Activated CD4-positive, alpha-beta T cell treated with anti-CD3 and anti-CD28 coated beads, Interleukin-2, amount 10 ng/mL, durations not matched to agents 7 days and 5 days (primary cell): ENCODE data around the gene CHKB. TPM values are rescaled to one million over a fixed set of nuclear protein-coding genes. Genes with fewer than 3 reads are reported as not detected.
"Not testable (repeated sequence)": the region's sequence is repeated elsewhere in the genome, so short reads cannot be mapped to it uniquely, and the experiment has no call there.

Source experiments
- CTCF ChIA-PET: fragments of 350-600 bp; sonication (Branson Sonifier 250); formaldehyde crosslinking; loops from one replicate; lab custom pipeline; 2021; ENCODE audit warnings: antibody characterized with exemption; lab: Charles Lee
- POLR2A ChIA-PET: fragments of 350-600 bp; sonication (Branson Sonifier 250); formaldehyde crosslinking; loops from one replicate; lab custom pipeline; 2021; ENCODE audit warnings: antibody characterized with exemption; lab: Charles Lee
- DNase-seq: peaks from one replicate; pipeline ENCODE4 v3.0.0-alpha.2; 2020
- H3K27ac Mint-ChIP-seq: one replicate; pipeline ENCODE4 v1.8.0; 2021; ENCODE audit warnings: mild to moderate bottlenecking, moderate library complexity, mixed read lengths
- H3K27me3 Mint-ChIP-seq: one replicate; pipeline ENCODE4 v1.8.0; 2021; ENCODE audit warnings: mixed read lengths
- H3K36me3 Mint-ChIP-seq: one replicate; pipeline ENCODE4 v1.8.0; 2021; ENCODE audit warnings: low read depth, mixed read lengths
- H3K4me1 Mint-ChIP-seq: one replicate; pipeline ENCODE4 v1.8.0; 2021; ENCODE audit warnings: mixed read lengths
- H3K4me3 Mint-ChIP-seq: one replicate; pipeline ENCODE4 v1.8.0; 2021; ENCODE audit warnings: mild to moderate bottlenecking, moderate library complexity, mixed read lengths
- H3K9me3 Mint-ChIP-seq: one replicate; pipeline ENCODE4 v1.8.0; 2021; ENCODE audit warnings: mixed read lengths
- total RNA-seq, 2 experiments: library from RNA; stranded (reverse); gene quantifications; one replicate each; pipeline ENCODE4 v1.2.3, GENCODE V29; 2021

The CHKB gene
- total RNA-seq, 2 experiments from 2014 or later: 140 to 142 TPM

DNA sequence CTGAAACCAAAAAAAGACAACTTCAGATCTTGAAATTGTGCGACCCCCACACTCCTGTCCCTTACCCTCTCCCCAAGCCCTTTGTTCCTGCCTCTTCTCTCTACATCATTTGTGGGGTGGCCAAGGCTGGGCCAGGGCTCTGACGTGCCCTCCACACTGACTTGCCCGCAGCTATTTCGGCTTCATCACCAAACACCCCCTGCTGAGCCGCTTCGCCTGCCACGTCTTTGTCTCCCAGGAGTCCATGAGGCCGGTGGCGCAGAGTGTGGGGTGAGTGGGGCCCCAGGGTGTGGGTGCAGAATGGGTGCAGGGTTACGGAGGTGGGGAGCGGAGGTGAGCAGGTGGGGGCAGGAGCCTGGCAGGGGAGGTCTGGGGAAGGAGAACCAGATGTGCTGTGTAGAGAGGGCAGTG, 27.4 kb upstream of the CHKB start:
- peaks cover 24% of the 10 kb centered on the region for H3K27me3 Mint-ChIP-seq
- peaks cover 12% of the 10 kb centered on the region for H3K4me1 Mint-ChIP-seq
- no peak for DNase-seq
- no peaks in the 10 kb centered on the region for H3K36me3 Mint-ChIP-seq
- H3K4me3 Mint-ChIP-seq: no peak overlapping the region
- ChIA-PET POLR2A (no interaction called here), CTCF (interaction anchor here (1.6 to 3.2 kb wide), 4 partner anchors 11 to 334 kb away, joined by 3 to 16 read pairs (median 8); partner anchors contain the start of gene SCO2)
- H3K9me3 Mint-ChIP-seq: no peaks in the 10 kb centered on the region
- no peak overlapping the region for H3K27ac Mint-ChIP-seq

DNA sequence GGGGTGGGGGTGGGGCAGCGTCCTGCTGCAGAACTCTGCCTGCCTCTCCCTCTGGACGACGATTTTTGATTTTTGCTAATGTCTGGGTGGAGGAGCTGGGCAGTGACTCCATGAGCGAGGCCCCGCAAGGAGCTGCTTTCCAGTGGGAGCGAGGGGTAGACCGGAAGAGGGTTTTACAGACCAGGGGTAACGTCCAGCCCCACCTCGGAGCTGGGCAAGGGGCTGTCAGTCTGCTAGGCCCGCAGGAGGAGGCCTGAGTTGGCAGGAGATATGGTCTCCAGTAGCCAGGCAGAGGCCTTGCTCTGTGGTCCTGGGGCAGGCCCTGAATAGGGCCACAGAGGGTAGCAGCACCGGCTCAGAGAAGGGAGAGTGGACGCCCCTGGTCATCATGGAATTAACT, 26.9 kb upstream of the CHKB start:
- Mint-ChIP-seq H3K9me3 (no peaks in the 10 kb centered on the region), H3K4me1 (peaks cover 12% of the 10 kb centered on the region), H3K27ac (no peak overlapping the region), H3K4me3 (no peak overlapping the region), H3K36me3 (no peaks in the 10 kb centered on the region), H3K27me3 (peaks cover 26% of the 10 kb centered on the region)
- no peak for DNase-seq
- ChIA-PET POLR2A (no interaction called here), CTCF (interaction anchor here (1.2 to 3.2 kb wide), 5 partner anchors 11 to 333 kb away, joined by 3 to 10 read pairs (median 5); partner anchors contain the start of genes SCO2 and SYCE3)

DNA sequence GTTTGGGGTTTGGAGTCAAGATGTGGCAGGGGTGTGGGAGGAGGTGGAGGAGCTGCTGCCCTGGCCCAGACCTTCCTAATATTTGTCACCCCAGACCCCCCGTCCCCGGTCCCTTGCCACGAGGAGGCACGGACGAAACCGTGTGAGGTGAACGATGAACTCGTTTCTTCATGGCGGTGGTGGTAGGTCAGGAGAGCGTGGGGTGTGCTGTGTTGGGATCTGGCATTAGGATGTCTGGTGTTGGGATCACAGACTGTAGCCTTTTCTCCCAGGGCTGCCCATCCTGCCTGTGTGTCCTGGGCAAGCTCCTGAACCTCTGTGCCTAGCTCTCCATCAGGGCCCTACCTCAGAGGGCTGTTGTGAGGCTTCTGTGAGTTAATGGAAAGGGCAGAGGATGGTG, 26.3 kb upstream of the CHKB start:
- peaks cover 22% of the 10 kb centered on the region for H3K27me3 Mint-ChIP-seq
- ChIA-PET POLR2A (no interaction called here), CTCF (interaction anchor here (1.2 to 3.2 kb wide), 5 partner anchors 12 to 333 kb away, joined by 3 to 10 read pairs (median 5); partner anchors contain the start of genes SCO2 and SYCE3)
- no peak for DNase-seq
- H3K36me3 Mint-ChIP-seq: no peaks in the 10 kb centered on the region
- H3K27ac Mint-ChIP-seq: no peak overlapping the region
- no peaks in the 10 kb centered on the region for H3K9me3 Mint-ChIP-seq
- H3K4me3 Mint-ChIP-seq: no peak overlapping the region
- H3K4me1 Mint-ChIP-seq: peaks cover 11% of the 10 kb centered on the region

DNA sequence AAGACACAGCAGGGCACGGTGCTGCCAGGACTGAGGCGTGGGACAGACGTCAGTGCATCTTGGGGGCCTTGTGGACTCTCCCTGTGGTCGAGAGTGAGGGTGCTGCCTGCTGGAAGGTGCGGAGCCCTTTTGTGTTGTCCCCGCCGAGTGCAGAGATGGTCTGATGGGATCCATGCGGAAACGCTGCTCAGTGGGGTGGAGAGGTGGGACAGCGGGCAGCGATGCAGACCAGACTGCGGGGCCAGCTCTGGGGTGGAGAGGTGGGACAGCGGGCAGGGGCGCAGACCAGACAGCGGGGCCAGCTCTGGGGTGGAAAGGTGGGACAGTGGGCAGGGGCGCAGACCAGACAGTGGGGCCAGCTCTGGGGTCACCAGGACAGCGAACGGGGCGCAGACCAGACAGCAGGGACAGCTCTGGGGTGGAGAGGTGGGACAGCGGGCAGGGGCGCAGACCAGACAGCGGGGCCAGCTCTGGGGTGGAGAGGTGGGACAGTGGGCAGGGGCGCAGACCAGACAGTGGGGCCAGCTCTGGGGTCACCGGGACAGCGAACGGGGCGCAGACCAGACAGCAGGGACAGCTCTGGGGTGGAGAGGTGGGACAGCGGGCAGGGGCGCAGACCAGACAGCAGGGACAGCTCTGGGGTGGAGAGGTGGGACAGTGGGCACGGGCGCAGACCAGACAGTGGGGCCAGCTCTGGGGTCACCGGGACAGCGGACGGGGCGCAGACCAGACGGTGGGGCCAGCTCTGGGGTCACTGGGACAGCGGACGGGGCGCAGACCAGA, 25.6 kb upstream of the CHKB start:
- H3K27ac Mint-ChIP-seq, H3K36me3 Mint-ChIP-seq, H3K9me3 Mint-ChIP-seq, H3K4me1 Mint-ChIP-seq, H3K4me3 Mint-ChIP-seq, POLR2A ChIA-PET, DNase-seq: not testable (repeated sequence)
- CTCF ChIA-PET: interaction anchor here (1.2 to 3.2 kb wide), 4 partner anchors 13 to 267 kb away, joined by 3 to 10 read pairs (median 5); partner anchors contain the start of genes SCO2 and SYCE3
- H3K27me3 Mint-ChIP-seq: peaks cover 25% of the 10 kb centered on the region

DNA sequence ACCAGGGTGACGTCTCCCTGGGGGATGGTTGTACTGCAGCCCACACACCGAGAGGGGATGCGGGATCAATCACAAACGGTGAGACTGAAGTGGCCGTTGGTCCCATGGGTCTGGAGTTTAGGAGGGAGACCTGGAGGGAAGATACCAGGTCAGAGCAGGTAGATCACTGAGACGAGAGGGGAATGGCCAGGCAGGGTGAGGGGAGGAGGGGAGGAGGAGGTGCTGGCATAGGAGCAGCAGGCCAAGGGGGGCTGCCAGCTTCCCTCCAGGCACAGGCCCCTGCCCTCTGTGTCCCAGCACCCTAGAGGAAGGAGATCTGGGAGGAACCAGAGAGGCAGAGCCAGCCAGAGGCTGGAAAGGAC, 25.0 kb upstream of the CHKB start:
- no peaks in the 10 kb centered on the region for H3K9me3 Mint-ChIP-seq
- POLR2A ChIA-PET: no interaction called here
- peaks cover 5% of the 10 kb centered on the region for H3K4me1 Mint-ChIP-seq
- peaks cover 31% of the 10 kb centered on the region for H3K27me3 Mint-ChIP-seq
- CTCF ChIA-PET: interaction anchor here (2.4 kb wide), 1 partner anchor 13 kb away, joined by 9 read pairs; no protein-coding TSS in a partner anchor
- H3K36me3 Mint-ChIP-seq: no peaks in the 10 kb centered on the region
- H3K27ac Mint-ChIP-seq: no peak overlapping the region
- no peak overlapping the region for H3K4me3 Mint-ChIP-seq
- DNase-seq: no peak

DNA sequence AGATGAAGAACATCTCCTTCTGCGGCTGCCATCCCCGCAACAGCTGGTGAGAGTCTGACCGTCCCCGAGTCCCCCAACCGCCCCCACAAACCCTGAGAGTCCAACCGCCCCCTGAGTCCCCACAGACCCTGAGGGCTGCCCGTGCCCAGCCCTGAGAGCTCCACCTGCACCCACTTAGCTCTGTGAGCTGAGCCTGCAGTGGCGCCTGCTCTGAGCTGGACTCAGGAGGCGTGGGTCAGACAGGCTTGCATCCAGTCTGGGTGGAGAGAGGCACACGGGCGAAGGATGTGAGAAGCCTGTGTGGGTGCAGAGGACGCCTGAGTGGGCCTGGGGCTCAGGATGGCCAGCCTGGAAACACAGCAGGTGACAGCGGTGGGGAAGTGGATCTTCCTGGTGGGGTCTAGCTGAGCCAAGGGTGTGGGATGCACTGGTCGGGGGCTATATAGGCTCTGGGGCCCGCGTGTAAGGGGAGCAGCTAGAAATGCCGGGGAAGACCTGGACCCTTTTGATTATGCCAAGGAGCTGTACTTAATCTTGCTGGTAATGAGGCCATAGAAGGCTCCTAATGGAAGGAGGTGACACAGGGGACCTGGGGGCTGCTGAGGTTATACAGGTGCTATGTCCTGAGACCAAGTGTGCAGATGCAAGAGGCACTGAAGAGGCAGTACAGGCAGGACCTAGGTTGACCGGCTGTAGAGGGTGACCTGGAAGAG, 24.5 kb upstream of the CHKB start:
- Mint-ChIP-seq H3K36me3 (no peaks in the 10 kb centered on the region), H3K9me3 (no peaks in the 10 kb centered on the region), H3K4me3 (no peak overlapping the region), H3K27ac (no peak overlapping the region), H3K4me1 (peaks cover 2% of the 10 kb centered on the region), H3K27me3 (peaks cover 36% of the 10 kb centered on the region)
- DNase-seq: no peak
- POLR2A ChIA-PET: no interaction called here
- CTCF ChIA-PET: interaction anchor here (2.4 kb wide), 1 partner anchor 13 kb away, joined by 9 read pairs; no protein-coding TSS in a partner anchor

DNA sequence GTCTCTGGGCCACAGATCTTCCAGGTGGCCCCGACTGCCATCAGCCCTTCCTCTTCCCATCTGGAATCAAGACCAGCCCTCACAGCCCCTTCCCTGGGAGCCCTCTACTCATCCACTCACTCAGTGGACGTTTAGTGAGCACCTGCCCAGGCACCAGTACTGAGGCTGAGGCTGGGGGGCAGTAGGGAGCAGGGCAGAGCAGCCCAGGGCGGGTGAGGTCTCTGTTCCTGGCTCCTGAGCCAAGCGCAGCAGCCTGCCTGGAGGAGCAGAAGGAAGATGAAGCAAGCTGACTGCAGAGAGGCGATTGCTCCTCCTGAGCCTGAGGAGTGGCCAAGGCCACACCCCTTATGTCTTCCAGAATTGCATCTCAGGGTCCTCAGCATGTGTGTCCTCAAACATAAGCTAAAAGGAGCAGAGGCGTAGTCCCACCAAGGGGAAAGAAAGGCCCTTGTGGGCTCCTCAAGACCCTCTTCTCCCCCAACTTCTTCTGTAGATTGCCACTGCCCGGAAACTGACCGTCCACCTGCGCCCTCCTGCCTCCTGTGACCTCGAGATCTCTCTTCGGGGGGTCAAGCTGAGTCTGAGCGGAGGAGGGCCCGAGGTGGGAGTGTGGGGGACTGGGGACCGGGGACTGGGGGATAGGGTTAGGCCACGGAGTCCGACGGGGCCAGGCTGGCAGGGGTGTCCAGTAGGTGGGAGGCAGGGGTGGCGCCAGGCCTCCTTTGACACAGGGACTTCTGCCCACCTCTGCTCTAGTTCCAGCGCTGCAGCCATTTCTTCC, 23.7 kb upstream of the CHKB start:
- no peaks in the 10 kb centered on the region for H3K9me3 Mint-ChIP-seq
- peaks cover 40% of the 10 kb centered on the region for H3K27me3 Mint-ChIP-seq
- ChIA-PET POLR2A (no interaction called here), CTCF (interaction anchor here (0.7 to 2.4 kb wide), 2 partner anchors 14 to 40 kb away, joined by 3 to 9 read pairs; no protein-coding TSS in a partner anchor)
- peaks cover 1% of the 10 kb centered on the region for H3K36me3 Mint-ChIP-seq
- H3K27ac Mint-ChIP-seq: no peak overlapping the region
- no peak overlapping the region for H3K4me3 Mint-ChIP-seq
- peaks cover 7% of the 10 kb centered on the region for H3K4me1 Mint-ChIP-seq
- DNase-seq: no peak

DNA sequence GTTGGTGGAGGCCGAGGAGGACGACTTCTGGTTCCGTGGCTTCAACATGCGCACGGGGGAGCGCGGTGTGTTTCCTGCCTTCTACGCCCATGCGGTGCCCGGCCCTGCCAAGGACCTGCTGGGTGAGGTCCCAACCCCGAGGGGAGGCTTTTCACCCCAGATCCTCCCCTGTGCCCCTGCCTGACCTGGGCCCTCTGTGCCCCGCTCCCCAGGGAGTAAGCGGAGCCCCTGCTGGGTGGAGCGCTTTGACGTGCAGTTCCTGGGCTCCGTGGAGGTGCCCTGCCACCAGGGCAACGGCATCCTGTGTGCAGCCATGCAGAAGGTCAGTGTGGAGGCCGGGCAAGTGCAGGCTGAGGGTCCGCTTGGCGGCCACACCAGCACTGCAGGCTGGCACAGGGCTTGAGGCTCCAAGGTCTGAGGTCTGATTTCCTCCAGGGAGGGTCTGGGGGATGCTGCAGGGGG, 23.0 kb upstream of the CHKB start:
- ChIA-PET CTCF (interaction anchor here (0.7 to 2.4 kb wide), 2 partner anchors 15 to 40 kb away, joined by 3 to 9 read pairs; no protein-coding TSS in a partner anchor), POLR2A (no interaction called here)
- Mint-ChIP-seq H3K36me3 (peaks cover 1% of the 10 kb centered on the region), H3K4me3 (no peak overlapping the region), H3K27me3 (peaks cover 37% of the 10 kb centered on the region), H3K4me1 (peaks cover 7% of the 10 kb centered on the region), H3K9me3 (no peaks in the 10 kb centered on the region), H3K27ac (no peak overlapping the region)
- no peak for DNase-seq

DNA sequence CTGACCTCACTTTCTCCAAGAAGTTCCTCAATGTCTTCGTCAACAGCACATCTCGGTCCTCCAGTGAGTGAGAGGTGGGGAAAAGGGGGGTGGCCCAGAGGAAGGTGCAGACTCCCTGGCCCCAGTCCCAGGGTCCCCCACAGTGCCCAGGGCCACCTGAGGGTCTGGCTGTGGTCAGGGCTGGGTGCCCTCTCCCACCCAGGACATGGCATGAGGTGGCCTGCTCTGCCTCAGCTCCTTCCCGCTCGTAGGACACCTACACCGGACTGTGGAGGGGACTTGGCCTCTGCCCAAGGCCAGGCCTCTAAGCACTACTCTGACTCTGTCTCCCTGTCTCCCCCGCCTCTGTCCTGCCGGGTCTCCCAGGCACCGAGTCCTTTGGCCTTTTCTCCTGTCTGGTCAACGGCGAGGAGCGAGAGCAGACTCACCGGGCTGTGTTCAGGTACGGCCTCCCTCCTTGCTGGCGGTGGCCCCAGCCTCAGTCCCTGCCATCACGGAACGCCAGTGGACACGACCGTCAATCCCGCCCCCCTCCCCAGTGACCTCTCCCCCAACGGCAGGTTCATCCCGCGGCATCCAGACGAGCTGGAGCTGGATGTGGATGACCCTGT, 22.5 kb upstream of the CHKB start:
- H3K4me3 Mint-ChIP-seq: no peak overlapping the region
- peaks cover 1% of the 10 kb centered on the region for H3K36me3 Mint-ChIP-seq
- peaks cover 7% of the 10 kb centered on the region for H3K4me1 Mint-ChIP-seq
- ChIA-PET CTCF (interaction anchor here (2.4 kb wide), 1 partner anchor 15 kb away, joined by 9 read pairs; no protein-coding TSS in a partner anchor), POLR2A (no interaction called here)
- no peaks in the 10 kb centered on the region for H3K9me3 Mint-ChIP-seq
- DNase-seq: no peak
- peaks cover 35% of the 10 kb centered on the region for H3K27me3 Mint-ChIP-seq
- no peak overlapping the region for H3K27ac Mint-ChIP-seq

DNA sequence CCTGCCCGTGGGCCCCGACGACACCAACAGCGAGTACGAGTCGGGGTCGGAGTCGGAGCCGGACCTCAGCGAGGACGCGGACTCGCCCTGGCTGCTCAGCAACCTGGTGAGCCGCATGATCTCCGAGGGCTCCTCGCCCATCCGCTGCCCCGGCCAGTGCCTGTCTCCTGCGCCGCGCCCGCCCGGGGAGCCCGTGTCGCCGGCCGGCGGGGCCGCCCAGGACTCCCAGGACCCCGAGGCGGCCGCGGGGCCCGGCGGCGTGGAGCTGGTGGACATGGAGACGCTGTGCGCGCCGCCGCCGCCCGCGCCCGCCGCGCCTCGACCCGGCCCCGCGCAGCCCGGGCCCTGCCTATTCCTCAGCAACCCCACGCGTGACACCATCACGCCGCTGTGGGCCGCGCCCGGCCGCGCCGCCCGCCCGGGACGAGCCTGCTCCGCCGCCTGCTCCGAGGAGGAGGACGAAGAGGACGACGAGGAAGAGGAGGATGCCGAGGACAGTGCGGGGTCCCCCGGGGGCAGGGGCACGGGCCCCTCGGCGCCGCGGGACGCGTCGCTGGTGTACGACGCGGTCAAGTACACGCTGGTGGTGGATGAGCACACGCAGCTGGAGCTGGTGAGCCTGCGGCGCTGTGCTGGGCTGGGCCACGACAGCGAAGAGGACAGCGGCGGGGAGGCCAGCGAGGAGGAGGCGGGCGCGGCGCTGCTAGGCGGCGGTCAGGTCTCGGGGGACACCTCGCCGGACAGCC, 21.8 kb upstream of the CHKB start:
- DNase-seq: no peak
- no peak overlapping the region for H3K27ac Mint-ChIP-seq
- H3K4me1 Mint-ChIP-seq: peaks cover 12% of the 10 kb centered on the region
- no peaks in the 10 kb centered on the region for H3K9me3 Mint-ChIP-seq
- CTCF ChIA-PET: no interaction called here
- H3K36me3 Mint-ChIP-seq: peaks cover 3% of the 10 kb centered on the region
- POLR2A ChIA-PET: no interaction called here
- no peak overlapping the region for H3K4me3 Mint-ChIP-seq
- peaks cover 39% of the 10 kb centered on the region for H3K27me3 Mint-ChIP-seq

DNA sequence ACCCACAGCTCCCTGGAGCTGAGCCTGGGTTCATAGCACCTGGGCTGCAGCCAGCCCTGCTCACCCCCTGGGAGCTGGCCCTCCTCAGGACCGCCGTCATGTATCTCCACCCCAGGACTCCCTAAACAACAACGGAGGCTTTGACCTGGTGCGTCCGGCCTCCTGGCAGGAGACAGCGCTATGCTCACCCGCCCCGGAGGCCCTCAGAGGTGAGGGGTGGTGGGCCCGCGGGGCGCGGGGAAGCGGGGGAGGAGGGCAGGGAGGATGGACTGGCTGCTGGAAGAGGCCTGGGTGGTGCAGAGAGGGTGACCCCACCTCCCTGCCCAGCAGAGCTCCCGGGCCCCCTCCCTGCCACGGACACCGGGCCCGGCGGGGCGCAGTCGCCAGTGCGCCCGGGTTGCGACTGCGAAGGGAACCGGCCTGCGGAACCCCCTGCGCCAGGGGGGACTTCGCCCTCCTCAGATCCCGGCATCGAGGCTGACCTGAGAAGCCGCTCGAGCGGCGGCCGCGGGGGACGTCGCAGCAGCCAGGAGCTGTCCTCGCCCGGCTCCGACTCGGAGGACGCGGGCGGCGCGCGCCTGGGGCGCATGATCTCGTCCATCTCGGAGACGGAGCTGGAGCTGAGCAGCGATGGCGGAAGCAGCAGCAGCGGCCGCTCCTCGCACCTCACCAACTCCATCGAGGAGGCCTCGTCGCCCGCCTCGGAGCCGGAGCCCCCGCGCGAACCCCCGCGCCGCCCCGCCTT, 21.0 kb upstream of the CHKB start:
- H3K4me1 Mint-ChIP-seq: peaks cover 12% of the 10 kb centered on the region
- no peak overlapping the region for H3K27ac Mint-ChIP-seq
- no peaks in the 10 kb centered on the region for H3K9me3 Mint-ChIP-seq
- no peak overlapping the region for H3K4me3 Mint-ChIP-seq
- peaks cover 3% of the 10 kb centered on the region for H3K36me3 Mint-ChIP-seq
- ChIA-PET CTCF (interaction anchor here (0.8 kb wide), 1 partner anchor 89 kb away, joined by 3 read pairs; no protein-coding TSS in a partner anchor), POLR2A (no interaction called here)
- H3K27me3 Mint-ChIP-seq: peaks cover 40% of the 10 kb centered on the region
- DNase-seq: no peak
